Kidney capillary endothelial cell (primary cell): ENCODE measurements around the gene KIAA0586.
"Not testable (repeated sequence)": the region's sequence is repeated elsewhere in the genome, so short reads cannot be mapped to it uniquely, and the experiment has no call there.

Experiments used
- DNase-seq: peaks from one replicate; pipeline ENCODE4 v3.0.0-alpha.2; 2018; ENCODE audit warnings: low spot score

The KIAA0586 gene

DNA sequence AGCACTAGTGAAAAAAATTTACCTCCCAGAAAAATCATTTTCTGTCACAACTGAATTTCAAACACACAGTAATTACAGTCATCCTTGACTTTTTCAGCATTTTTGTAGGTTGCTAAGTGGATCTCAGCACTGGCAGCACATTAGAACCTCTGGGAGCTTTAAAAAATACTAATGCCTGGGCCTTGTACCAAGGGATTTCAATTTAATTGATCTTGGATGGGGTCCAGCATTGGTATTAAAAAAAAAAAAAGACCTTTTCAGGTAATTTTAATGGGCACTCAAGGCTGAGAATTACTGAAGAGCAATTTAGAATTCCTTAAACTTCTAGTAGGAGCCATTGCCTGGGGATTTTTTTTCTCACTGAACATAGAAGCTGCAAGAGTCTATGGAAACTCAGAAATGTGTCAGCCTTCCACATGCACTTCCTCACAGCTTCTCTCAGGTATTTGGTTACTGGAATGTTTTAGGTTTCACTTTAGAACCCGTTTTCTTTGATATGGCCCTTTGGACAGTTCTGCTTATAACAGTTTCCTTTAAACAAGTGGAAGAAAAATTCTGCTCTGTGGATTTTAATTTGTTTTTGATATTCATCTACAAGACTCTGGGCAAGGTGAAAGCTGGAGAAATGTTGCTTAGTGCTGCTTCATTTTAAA is 121.7 kb downstream of the KIAA0586 start:
- DNase-seq, result no peak

DNA sequence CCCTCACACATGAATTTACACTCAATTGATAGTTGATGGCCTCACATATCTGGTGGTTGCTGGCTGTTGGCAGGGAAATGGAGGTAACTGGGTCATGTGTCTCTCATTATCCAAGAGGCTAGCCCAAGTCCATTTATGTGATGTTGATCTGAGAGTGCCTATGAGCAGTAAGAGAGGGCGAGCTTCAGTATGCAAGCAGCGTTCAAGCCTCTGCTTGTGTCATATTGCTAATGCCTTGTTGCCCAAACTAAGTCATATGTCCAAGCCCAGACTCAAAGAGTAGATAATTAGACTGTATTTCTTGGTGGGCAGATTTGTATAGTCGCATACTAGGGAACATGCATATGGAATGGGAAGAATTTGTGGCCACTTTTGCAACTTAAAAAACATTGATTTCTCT is 126.4 kb downstream of the KIAA0586 start:
- no peak for DNase-seq

DNA sequence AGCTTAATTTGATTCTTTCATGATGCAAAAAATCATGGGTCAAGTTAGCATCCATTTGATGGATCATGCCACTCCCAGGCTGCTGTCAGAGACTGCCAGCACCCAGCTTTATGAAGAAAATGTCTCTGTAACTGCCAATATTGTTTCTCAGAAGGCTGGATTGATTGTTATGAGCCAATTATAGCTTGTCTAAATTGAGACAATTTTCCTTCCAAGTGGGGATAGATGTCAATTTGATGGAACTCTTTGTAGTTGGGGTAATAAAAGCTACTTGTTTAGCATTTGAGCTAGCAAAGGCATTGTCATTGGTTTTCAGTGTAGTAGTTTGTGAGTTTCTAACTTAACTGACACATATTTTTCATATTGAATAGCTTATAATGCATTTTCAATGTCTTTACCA is 128.1 kb downstream of the KIAA0586 start:
- DNase-seq, result no peak

DNA sequence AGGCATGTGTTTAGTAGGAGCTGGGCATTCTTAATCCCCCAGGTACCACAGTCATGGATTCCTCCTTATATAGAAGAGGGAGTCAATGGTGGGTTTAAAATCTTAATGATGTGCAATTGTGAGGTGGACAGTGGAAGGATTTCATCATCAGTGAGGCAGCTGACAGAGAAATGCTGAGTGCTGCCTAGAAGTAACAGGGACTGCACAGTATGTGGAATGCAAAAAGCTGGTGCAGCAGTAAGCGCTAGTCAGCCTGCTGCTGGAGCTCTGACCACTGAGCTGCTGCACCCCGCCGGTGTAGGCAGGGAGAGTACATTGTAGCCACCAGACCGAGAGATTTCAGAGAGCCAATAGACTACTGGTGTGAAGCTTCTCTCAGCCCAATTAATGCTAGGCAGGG is 129.7 kb downstream of the KIAA0586 start:
- DNase-seq, result no peak

DNA sequence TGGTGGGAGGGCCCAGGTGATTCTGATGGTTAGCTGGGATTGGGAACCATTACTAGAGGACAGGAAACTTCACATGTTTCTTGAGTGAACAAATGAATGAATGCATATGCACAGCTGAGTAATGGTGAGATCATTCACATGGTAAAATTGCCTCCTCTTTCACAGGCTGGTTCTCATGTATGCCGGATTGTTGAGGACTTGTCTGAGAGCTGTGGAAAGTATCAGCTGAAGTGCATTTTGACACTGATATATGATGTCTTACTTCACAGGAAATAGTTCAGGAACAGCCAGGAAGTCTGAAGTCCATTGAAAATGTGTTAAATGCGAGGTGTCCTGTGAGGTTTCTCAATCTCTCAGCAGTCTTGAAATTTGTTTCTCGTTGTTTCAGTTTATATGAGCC is 132.7 kb downstream of the KIAA0586 start:
- DNase-seq, result peak; percentile 46

DNA sequence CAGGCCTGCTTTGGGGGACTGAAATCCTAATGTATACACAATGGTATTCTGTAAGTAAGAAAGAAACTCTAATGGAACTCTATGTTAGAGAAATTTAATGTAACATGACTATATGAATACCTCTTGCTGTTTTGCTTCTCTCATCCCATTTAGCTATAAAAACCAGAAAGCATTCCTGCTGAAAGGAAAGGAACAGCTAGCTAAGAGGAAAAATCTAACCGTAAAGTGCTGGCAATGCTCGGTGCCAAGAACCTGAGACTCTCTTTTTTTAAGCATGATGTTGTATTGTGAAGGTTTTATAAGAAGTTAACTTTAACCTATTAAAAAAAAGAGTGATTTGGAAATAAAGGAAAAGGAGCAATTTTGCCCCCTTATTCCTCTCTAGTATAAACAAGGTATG is 134.6 kb downstream of the KIAA0586 start:
- no peak for DNase-seq

DNA sequence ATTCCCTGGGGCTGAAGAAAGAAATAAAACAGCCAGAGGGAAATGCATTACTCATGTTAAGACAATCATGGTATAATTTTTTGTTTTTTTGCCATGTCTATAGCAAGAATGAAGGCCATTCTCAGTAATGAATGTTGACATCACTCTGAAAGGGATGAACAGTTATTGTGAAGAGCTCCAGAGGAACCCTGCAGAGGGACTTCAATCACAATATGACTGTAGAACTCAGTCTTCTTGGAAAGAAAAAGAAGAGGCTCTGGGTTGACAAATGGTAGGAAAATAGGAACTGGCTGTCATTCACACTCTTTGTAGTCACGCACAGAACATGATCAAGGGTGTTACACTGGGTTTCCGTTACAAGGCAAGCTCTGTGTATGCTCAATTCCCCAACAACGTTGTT is 136.5 kb downstream of the KIAA0586 start:
- DNase-seq, result no peak

DNA sequence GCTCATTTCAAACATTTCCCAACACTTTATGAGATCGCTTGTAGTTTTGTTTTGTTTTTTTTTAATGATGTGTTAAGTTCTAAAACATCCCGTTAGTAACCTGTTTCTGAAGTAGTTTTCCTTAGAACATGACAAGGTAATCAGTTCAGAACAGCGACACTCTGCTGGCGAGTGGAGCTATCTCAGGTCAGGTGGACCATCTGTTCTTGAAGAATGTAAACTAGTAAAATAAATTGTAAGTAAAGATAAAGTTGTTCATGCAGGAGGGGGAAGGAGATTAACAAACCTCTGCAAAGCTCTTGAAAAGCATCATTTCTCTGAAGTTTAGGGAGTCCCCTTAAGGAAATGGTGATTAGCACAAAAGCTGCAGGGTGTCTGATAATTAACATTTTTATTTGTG is 138.3 kb downstream of the KIAA0586 start:
- no peak for DNase-seq

DNA sequence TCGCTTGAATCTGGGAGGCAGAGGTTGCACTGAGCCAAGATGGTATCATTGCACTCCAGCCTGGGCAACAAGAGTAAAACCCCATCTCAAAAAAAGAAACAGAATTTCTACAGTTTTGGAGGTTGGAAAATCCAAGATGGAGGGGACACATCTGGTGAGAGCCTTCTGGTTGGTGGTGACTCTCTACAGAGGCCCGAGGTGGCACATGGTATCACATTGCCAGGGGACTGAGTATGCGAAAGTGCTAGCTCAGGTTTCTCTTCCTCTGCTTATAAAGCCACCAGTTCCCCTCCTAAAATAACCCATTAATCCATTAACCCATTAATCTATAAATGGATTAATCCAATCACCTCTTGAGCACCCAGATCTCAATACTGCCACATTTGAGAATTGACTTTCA is 139.5 kb downstream of the KIAA0586 start:
- DNase-seq, result no peak

DNA sequence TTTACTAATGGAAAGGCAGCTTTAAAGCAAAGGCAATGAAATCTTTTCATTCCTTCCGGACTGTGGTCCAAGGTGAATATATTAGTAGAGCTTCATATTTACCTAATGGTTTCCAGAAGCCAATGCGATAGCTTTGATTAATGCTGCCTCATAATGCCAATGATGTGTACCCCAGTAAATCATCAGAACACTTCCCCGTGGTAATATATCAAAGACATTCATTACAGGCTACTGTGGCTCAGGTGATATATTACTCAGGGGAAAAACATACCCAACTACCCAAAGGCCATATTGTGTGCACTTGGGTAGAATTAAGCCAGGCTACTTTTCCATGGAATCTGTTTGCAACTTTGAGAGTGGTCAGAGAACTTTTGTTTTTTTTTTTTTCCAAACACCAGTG is 140.8 kb downstream of the KIAA0586 start:
- no peak for DNase-seq

DNA sequence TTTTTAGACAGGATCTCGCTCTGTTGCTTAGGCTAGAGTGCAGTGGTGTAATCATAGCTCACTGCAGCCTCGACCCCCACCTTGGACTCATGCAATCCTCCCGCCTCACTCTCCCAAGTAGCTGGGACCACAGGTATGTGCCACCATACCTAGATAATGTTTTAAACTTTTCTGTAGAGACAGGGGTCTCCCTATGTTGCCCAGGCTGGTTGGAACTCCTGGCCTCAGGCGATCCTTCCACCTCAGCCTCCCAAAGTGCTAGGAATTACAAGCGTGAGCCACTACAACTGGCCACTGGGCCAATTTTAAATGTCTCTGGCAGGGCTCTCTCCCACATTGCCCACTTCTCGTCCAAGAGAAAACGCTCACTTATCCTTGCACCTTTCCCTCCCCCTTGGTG is 143.7 kb downstream of the KIAA0586 start:
- DNase-seq, result no peak

DNA sequence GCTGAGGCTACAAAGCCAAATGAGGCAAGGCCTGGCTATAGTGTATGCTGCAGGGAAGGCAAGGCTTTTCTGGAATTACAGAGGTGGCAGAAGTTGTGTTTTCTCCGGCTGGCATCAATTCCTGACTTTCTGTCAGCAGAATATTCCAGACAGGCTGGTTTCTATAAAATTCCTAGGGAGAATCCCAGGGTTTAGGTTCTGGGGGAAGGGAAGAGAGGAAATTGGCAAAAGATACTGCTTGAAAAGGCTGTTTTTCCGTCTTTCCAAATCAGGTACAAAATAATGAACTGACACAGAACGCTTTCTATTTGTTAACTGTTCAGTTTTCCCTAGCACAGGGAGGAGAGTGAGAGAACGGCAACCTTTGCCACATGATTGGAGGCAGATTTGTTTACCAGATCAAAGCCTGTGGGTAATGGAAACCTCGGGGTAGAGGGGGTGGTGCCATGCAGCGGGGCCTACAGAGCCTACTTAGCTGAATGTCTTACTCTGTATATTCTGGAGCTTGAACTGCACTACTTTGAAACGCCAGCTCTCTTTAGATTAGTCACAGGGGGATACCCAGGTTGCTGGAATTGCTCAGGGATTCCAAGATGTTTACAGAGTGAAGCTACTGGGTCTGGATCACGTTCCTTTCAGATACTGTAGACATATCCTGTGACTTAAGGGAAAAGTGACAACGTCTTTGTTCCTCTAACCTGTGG is 144.4 kb downstream of the KIAA0586 start:
- peak; percentile 30 for DNase-seq

DNA sequence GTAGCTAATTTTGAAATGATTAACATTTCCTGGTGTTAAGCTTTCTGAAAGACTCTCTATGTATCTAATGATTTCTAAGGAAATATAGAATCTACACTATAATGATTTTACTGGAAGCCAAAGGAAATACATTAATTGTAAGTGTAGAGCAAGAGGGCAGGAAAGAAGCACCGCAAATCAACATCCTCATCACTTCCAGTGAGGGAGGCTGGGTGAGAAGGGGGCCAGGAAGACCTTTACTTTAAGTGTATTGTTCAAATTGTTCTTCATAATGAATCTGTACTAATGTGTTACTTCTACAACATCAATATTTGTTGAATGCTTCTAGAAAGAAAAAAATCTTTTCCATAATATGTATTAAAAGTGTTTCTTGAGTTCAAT is 144.9 kb downstream of the KIAA0586 start:
- no peak for DNase-seq

DNA sequence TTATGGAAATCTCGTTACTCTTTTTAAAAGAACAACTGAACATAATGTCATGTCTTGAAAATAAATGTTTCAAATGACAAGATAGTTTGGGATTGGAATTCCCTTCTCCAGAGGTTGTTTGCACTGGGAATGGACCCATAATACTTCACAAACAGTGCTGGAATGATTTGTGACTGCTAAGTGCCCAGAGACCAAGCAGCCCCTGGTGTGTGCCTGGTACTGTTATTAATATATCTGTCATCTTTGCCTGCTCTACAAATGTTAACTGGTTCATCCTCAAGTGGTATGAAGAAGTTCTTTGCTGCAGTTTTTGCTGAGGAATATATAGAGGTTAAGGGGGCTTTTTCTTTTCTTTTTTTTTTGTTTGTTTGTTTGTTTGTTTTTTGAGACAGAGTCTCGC is 145.3 kb downstream of the KIAA0586 start:
- no peak for DNase-seq

DNA sequence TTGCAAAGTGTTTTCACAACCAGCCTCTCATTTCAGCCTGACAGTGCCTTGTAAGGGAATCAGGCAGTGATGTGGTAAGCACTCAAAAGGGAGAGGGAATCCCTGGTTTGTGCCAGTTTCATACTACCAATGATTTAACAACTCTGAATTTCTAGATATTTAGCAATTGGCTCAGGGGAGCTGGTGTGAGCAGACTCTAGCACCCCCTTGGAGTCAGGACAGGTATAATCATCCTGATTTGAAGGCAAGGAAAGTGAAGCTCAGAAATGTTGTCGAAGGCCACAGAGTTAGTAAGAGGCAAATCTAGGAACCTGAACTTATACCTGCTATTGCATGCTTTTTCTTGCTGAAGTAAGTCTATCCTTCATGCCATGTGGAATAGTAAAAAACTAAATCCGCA is 147.1 kb downstream of the KIAA0586 start:
- DNase-seq, result no peak

DNA sequence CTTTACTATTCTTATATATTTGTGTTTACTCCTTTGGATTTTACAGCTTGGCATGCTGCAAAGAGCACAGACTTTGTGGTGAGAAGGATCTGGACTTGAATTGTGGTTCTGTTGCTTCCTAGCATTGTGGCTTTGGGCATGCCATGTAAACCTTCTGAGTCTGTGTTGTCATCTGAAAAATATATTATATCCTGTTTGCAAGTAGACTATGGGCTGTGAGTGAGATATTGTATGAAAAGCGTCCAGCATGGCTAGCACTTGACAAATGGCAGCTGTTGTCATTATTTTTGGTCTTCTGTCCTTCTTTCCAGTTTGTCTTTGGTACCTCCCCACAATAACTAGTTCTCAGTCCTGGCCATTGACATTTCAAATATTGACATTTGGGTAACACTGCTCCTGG is 148.4 kb downstream of the KIAA0586 start:
- no peak for DNase-seq

DNA sequence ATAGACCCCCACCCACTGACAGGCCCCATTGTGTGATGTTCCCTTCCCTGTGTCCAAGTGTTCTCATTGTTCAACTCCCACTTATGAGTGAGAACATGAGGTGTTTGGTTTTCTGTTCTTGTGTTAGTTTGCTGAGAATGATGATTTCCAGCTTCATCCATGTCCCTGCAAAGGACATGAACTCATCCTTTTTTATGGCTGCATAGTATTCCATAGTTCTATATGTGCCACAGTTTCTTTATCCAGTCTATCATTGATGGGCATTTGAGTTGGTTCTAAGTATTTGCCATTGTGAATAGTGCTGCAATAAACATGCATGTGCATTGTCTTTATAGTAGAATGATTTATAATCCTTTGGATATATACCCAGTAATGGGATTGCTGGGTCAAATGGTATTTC is 152.5 kb downstream of the KIAA0586 start:
- not testable (repeated sequence) for DNase-seq

DNA sequence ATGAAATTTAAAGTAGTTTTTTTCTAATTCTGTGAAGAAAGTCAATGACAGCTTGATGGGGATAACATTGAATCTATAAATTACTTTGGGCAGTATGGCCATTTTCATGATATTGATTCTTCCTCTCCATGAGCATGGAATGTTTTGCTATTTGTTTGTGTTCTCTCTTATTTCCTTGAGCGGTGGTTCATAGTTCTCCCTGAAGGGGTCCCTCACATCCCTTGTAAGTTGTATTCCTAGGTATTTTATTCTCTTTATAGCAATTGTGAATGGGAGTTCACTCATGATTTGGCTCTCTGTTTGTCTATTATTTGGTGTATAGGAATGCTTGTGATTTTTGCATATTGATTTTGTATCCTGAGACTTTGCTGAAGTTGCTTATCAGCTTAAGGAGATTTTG is 153.9 kb downstream of the KIAA0586 start:
- DNase-seq, result not testable (repeated sequence)

DNA sequence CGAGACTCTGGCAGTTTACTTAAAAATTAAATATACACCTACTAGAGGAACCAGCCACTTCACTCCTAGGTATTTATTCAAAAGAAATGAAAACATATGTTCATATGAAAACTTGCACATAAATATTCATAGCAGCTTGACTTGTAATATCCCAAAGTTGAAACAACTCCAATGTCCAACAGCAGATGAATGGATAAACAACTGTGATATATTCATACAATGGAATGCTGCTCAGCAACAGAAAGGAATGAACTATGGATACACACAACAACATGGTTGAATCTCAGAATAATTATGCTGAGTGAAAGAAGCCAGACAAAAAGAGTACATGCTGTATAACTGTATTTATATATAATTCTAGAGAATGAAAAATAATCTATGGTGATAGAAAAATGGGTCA is 156.9 kb downstream of the KIAA0586 start:
- no peak for DNase-seq

DNA sequence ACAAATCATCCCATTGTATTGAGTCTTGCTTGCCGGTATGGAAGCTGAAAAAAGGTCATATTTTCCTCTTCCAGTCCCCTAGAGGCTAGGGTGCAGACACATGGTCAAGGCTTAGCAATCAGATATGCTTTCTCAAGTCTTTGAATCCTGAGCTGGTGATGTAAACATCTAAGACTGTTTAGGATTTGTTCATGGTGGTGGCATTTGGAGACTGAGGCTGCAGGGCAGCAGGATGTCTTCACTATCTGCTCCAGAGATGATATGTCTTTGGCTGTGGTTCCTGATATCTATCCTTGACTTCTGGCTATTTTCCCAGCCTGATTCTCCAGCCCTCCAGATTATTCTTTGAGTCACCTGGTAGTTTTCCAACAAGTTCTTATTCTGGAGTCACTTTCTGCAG is 159.8 kb downstream of the KIAA0586 start:
- DNase-seq, result no peak

DNA sequence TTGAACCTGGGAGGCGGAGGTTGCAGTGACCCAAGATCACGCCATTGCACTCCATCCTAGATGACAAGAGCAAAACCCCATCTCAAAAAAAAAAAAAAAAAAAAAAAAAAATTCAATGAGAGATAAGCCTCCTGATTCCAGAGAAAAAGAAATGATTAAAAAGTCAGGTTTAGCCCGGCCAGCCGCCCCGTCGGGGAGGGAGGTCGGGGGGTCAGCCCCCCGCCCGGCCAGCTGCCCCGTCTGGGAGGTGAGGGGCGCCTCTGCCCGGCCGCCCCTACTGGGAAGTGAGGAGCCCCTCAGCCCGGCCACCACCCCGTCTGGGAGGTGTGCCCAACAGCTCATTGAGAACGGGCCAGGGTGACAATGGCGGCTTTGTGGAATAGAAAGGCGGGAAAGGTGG is 160.8 kb downstream of the KIAA0586 start:
- not testable (repeated sequence) for DNase-seq

DNA sequence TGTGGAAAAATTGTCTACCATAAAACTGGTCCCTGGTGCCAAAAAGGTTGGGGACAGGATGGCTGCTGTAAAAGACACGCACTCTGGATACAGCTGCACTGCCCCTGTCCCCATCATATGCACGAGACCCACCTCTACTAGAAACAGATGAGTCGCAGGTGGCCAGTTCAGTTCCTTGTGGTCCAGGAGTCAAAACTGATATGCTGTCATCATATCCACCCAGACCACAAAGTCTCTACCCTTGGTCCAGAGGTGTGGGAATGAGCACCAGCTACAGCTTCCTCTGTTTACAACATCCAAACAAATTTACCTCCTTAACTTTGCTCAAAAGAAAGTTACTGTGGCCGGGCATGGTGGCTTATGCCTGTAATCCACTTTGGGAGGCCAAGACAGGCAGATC is 166.5 kb downstream of the KIAA0586 start:
- no peak for DNase-seq

DNA sequence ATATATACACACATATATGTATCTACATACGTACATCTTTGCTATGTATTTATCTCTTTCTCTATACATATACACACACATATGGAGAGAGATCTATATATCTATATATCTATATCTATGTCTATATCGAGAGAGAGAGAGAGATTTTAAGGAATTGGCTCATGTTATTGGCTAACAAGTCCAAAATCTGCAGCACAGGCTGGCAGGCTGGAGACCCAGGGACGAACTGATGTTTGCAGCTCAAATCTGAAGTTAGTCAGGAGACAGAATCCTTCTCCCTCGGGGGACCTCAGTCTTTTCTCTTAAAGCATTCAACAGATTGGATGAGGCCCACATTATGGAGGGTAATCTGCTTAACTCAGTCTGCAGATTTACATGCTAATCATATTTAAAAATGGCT is 169.5 kb downstream of the KIAA0586 start:
- DNase-seq, result no peak
